HL-60 (cell line): ENCODE measurements around the gene NPB.

Experiments
- GABPA ChIP-seq: IDR thresholded peaks from 2 replicates; pipeline ENCODE4 v1.6.1; 2012; ENCODE audit warnings: low read depth
- POLR2AphosphoS5 ChIP-seq: IDR thresholded peaks from 2 replicates; pipeline ENCODE4 v1.6.1; 2012; ENCODE audit warnings: low read depth
- TF ChIP-seq, protein P1 (sequence below): IDR thresholded peaks from one replicate; pipeline ENCODE4 v1.5.1; 2011; ENCODE audit warnings: low read length, control low read depth, inconsistent platforms; ENCODE audit not compliant: insufficient read depth
- TF ChIP-seq, protein P2 (sequence below): IDR thresholded peaks from 2 replicates; pipeline ENCODE4 v1.6.1; 2012; ENCODE audit warnings: low read depth; ENCODE audit not compliant: insufficient replicate concordance

GRCh38 chr17:81905424-81905875, 3.4 kb downstream of the NPB start:
- TF ChIP-seq POLR2AphosphoS5 (no peak), GABPA (no peak)
- TF ChIP-seq, protein P1, sequence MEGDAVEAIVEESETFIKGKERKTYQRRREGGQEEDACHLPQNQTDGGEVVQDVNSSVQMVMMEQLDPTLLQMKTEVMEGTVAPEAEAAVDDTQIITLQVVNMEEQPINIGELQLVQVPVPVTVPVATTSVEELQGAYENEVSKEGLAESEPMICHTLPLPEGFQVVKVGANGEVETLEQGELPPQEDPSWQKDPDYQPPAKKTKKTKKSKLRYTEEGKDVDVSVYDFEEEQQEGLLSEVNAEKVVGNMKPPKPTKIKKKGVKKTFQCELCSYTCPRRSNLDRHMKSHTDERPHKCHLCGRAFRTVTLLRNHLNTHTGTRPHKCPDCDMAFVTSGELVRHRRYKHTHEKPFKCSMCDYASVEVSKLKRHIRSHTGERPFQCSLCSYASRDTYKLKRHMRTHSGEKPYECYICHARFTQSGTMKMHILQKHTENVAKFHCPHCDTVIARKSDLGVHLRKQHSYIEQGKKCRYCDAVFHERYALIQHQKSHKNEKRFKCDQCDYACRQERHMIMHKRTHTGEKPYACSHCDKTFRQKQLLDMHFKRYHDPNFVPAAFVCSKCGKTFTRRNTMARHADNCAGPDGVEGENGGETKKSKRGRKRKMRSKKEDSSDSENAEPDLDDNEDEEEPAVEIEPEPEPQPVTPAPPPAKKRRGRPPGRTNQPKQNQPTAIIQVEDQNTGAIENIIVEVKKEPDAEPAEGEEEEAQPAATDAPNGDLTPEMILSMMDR: no peak
- TF ChIP-seq, protein P2, sequence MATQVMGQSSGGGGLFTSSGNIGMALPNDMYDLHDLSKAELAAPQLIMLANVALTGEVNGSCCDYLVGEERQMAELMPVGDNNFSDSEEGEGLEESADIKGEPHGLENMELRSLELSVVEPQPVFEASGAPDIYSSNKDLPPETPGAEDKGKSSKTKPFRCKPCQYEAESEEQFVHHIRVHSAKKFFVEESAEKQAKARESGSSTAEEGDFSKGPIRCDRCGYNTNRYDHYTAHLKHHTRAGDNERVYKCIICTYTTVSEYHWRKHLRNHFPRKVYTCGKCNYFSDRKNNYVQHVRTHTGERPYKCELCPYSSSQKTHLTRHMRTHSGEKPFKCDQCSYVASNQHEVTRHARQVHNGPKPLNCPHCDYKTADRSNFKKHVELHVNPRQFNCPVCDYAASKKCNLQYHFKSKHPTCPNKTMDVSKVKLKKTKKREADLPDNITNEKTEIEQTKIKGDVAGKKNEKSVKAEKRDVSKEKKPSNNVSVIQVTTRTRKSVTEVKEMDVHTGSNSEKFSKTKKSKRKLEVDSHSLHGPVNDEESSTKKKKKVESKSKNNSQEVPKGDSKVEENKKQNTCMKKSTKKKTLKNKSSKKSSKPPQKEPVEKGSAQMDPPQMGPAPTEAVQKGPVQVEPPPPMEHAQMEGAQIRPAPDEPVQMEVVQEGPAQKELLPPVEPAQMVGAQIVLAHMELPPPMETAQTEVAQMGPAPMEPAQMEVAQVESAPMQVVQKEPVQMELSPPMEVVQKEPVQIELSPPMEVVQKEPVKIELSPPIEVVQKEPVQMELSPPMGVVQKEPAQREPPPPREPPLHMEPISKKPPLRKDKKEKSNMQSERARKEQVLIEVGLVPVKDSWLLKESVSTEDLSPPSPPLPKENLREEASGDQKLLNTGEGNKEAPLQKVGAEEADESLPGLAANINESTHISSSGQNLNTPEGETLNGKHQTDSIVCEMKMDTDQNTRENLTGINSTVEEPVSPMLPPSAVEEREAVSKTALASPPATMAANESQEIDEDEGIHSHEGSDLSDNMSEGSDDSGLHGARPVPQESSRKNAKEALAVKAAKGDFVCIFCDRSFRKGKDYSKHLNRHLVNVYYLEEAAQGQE: no peak
